SU-DHL-6 (cell line): ENCODE measurements around the gene RAPGEF5.

ENCODE experiments used
- H2AFZ ChIP-seq: fragments of 200-600 bp; sonication (generic); 2 replicates; pipeline ENCODE4 v1.6.1; 2014; ENCODE audit warnings: low read depth, mild to moderate bottlenecking, moderate library complexity, mixed read lengths, antibody characterized with exemption, low read length; ENCODE audit not compliant: severe bottlenecking
- H3F3A ChIP-seq: fragments of 200-600 bp; shearing (Covaris generic); 2 replicates; pipeline ENCODE4 v1.6.0; 2016; ENCODE audit warnings: antibody characterized with exemption, mild to moderate bottlenecking; ENCODE audit not compliant: insufficient read depth
- H3K27ac ChIP-seq: fragments of 200-600 bp; sonication (generic); 2 replicates; pipeline ENCODE4 v1.5.1; 2016; ENCODE audit warnings: low read depth, mild to moderate bottlenecking, low read length, moderate library complexity, mixed read lengths
- H3K27me3 ChIP-seq: fragments of 200-600 bp; sonication (generic), shearing (Covaris generic); 2 replicates; pipeline ENCODE4 v1.6.0; 2014; ENCODE audit warnings: mild to moderate bottlenecking, low read length
- H3K36me3 ChIP-seq: fragments of 200-600 bp; sonication (generic); 2 replicates; pipeline ENCODE4 v1.6.1; 2014; ENCODE audit warnings: mild to moderate bottlenecking, low read length, mixed read lengths
- H3K4me2 ChIP-seq: fragments of 300-600, 200-600 bp; shearing (Covaris generic), sonication (generic); 2 replicates; pipeline ENCODE4 v1.6.0; 2014; ENCODE audit warnings: low read length, low read depth, mild to moderate bottlenecking; ENCODE audit not compliant: poor library complexity, severe bottlenecking
- H3K4me3 ChIP-seq: fragments of 200-600 bp; sonication (generic); 2 replicates; pipeline ENCODE4 v1.5.1; 2014; ENCODE audit warnings: antibody characterized with exemption, low read length, mild to moderate bottlenecking, mixed read lengths; ENCODE audit not compliant: insufficient read depth, poor library complexity, severe bottlenecking
- H3K79me2 ChIP-seq: fragments of 200-600 bp; sonication (generic); 2 replicates; pipeline ENCODE4 v1.6.1; 2014; ENCODE audit warnings: mild to moderate bottlenecking, low read length, moderate library complexity; ENCODE audit not compliant: insufficient read depth
- H3K9ac ChIP-seq: fragments of 200-600 bp; sonication (generic); 2 replicates; pipeline ENCODE4 v1.7.0; 2014; ENCODE audit warnings: mild to moderate bottlenecking, low read length
- H3K9me2 ChIP-seq: fragments of 200-600 bp; sonication (generic); replicated peaks from 2 replicates; pipeline ENCODE4 v1.6.1; 2014; ENCODE audit warnings: low read length; ENCODE audit not compliant: insufficient read depth
- H3K9me3 ChIP-seq: fragments of 200-600 bp; sonication (generic); 2 replicates; pipeline ENCODE4 v1.6.1; 2014; ENCODE audit warnings: low read length, mixed read lengths; ENCODE audit not compliant: insufficient read depth
- H4K20me1 ChIP-seq: fragments of 200-600 bp; sonication (generic); 2 replicates; pipeline ENCODE4 v1.6.1; 2014; ENCODE audit warnings: low read depth, mild to moderate bottlenecking, antibody characterized with exemption, low read length, moderate library complexity, mixed read lengths
- CTCF ChIP-seq: fragments of 200-600 bp; sonication (generic); IDR thresholded peaks from one replicate; pipeline ENCODE4 v1.5.1; 2017; ENCODE audit warnings: antibody characterized with exemption, mild to moderate bottlenecking, low read length, moderate library complexity; ENCODE audit not compliant: insufficient read depth, poor library complexity, severe bottlenecking
- EZH2phosphoT487 ChIP-seq: fragments of 200-600 bp; sonication (generic), shearing (Covaris generic); conservative IDR thresholded peaks from 2 replicates; pipeline ENCODE4 v1.6.1; 2018; ENCODE audit warnings: mild to moderate bottlenecking, antibody characterized with exemption, low read length, moderate library complexity, mixed read lengths

Gene RAPGEF5

GRCh38 chr7:22339725-22340390, 17.1 kb downstream of the RAPGEF5 start:
- no peaks in the 10 kb centered on the region for H3K27me3 ChIP-seq
- H3K79me2 ChIP-seq: no peaks in the 10 kb centered on the region
- no peak overlapping the region for H3K27ac ChIP-seq
- TF ChIP-seq CTCF: no peak
- no peak for TF ChIP-seq EZH2phosphoT487
- H3K4me2 ChIP-seq: no peak overlapping the region
- no peak overlapping the region for H2AFZ ChIP-seq
- H3K4me3 ChIP-seq: no peak overlapping the region
- H3K36me3 ChIP-seq: no peaks in the 10 kb centered on the region
- no peaks in the 10 kb centered on the region for H4K20me1 ChIP-seq
- no peaks in the 10 kb centered on the region for H3K9me2 ChIP-seq
- H3F3A ChIP-seq: no peaks in the 10 kb centered on the region
- no peak overlapping the region for H3K9ac ChIP-seq
- H3K9me3 ChIP-seq: no peaks in the 10 kb centered on the region

- H3K27me3 ChIP-seq: no peaks in the 10 kb centered on the region
- no peaks in the 10 kb centered on the region for H3K36me3 ChIP-seq
- no peak overlapping the region for H3K27ac ChIP-seq
- no peaks in the 10 kb centered on the region for H3K9me3 ChIP-seq
- no peak overlapping the region for H3K9ac ChIP-seq
- no peak overlapping the region for H3K4me3 ChIP-seq
- H2AFZ ChIP-seq: no peak overlapping the region
- H3K79me2 ChIP-seq: no peaks in the 10 kb centered on the region
- no peak overlapping the region for H3K4me2 ChIP-seq
- H3K9me2 ChIP-seq: no peaks in the 10 kb centered on the region
- TF ChIP-seq EZH2phosphoT487 (no peak), CTCF (no peak)
- no peaks in the 10 kb centered on the region for H4K20me1 ChIP-seq
- no peaks in the 10 kb centered on the region for H3F3A ChIP-seq
These were observed 18.1 kb downstream of the RAPGEF5 start for GRCh38 chr7:22338877-22339276.

- no peaks in the 10 kb centered on the region for H3K9me3 ChIP-seq
- H3K27me3 ChIP-seq: no peaks in the 10 kb centered on the region
- H2AFZ ChIP-seq: no peak overlapping the region
- H3F3A ChIP-seq: no peaks in the 10 kb centered on the region
- H3K79me2 ChIP-seq: no peaks in the 10 kb centered on the region
- no peaks in the 10 kb centered on the region for H3K9me2 ChIP-seq
- no peak overlapping the region for H3K9ac ChIP-seq
- no peak overlapping the region for H3K4me3 ChIP-seq
- TF ChIP-seq CTCF (no peak), EZH2phosphoT487 (no peak)
- no peak overlapping the region for H3K4me2 ChIP-seq
- no peak overlapping the region for H3K27ac ChIP-seq
- H3K36me3 ChIP-seq: no peaks in the 10 kb centered on the region
- H4K20me1 ChIP-seq: no peaks in the 10 kb centered on the region
These were observed 18.5 kb downstream of the RAPGEF5 start for GRCh38 chr7:22338411-22338810.
